ENCODE data around the gene GC.
"Not testable (repeated sequence)": the region's sequence is repeated elsewhere in the genome, so short reads cannot be mapped to it uniquely, and the experiment has no call there.

Gene GC

GRCh38 chr4:71783972-71784371 lies at the start of gene GC:
GC (minus strand) TSS chr4:71784079; CDS start chr4:71784018, 61 bp downstream.
- DNase-seq (ENCODE audit: low read depth in 2 of 2): no peak

- DNase-seq (ENCODE audit: low read depth in 2 of 2): no peak
These were observed 49.5 kb upstream of the GC start for GRCh38 chr4:71833232-71833900.

GRCh38 chr4:71832049-71832448 lies 48.2 kb upstream of the GC start:
- no peak for DNase-seq (ENCODE audit: low read depth in 2 of 2)

- no peak for DNase-seq (ENCODE audit: low read depth in 2 of 2)
These were observed 46.8 kb upstream of the GC start for GRCh38 chr4:71830497-71831190.

GRCh38 chr4:71828470-71828869 lies 44.6 kb upstream of the GC start:
- no peak for DNase-seq (ENCODE audit: low read depth in 2 of 2)

GRCh38 chr4:71827826-71828225 lies 43.9 kb upstream of the GC start:
- DNase-seq (ENCODE audit: low read depth in 2 of 2): no peak

- no peak for DNase-seq (ENCODE audit: low read depth in 2 of 2)
These were observed 32.9 kb upstream of the GC start for GRCh38 chr4:71816676-71817303.

- no peak for DNase-seq (ENCODE audit: low read depth in 2 of 2)
These were observed 30.6 kb upstream of the GC start for GRCh38 chr4:71814433-71814832.

- not testable (repeated sequence) for DNase-seq (ENCODE audit: low read depth in 2 of 2)
These were observed 25.9 kb upstream of the GC start for GRCh38 chr4:71809805-71810204.

GRCh38 chr4:71807469-71807868 lies 23.6 kb upstream of the GC start:
- no peak for DNase-seq (ENCODE audit: low read depth in 2 of 2)

- not testable (repeated sequence) for DNase-seq (ENCODE audit: low read depth in 2 of 2)
These were observed 21.4 kb upstream of the GC start for GRCh38 chr4:71805230-71805629.

GRCh38 chr4:71804017-71804697 lies 20.3 kb upstream of the GC start:
- not testable (repeated sequence) for DNase-seq (ENCODE audit: low read depth in 2 of 2)

- no peak for DNase-seq (ENCODE audit: low read depth in 2 of 2)
These were observed 2.1 kb upstream of the GC start for GRCh38 chr4:71785959-71786358.

- DNase-seq (ENCODE audit: low read depth in 2 of 2): no peak
These were observed 804 bp upstream of the GC start for GRCh38 chr4:71784569-71785197.

GRCh38 chr4:71777891-71778290 lies 6.0 kb downstream of the GC start:
- no peak for DNase-seq (ENCODE audit: low read depth in 2 of 2)

GRCh38 chr4:71775449-71775848 lies 8.4 kb downstream of the GC start:
- no peak for DNase-seq (ENCODE audit: low read depth in 2 of 2)

GRCh38 chr4:71774136-71774535 lies 9.7 kb downstream of the GC start:
- DNase-seq (ENCODE audit: low read depth in 2 of 2): no peak

- DNase-seq (ENCODE audit: low read depth in 2 of 2): no peak
These were observed 10.9 kb downstream of the GC start for GRCh38 chr4:71773004-71773403.

- no peak for DNase-seq (ENCODE audit: low read depth in 2 of 2)
These were observed 11.3 kb downstream of the GC start for GRCh38 chr4:71772592-71772991.

- no peak for DNase-seq (ENCODE audit: low read depth in 2 of 2)
These were observed 12.3 kb downstream of the GC start for GRCh38 chr4:71771613-71772012.

- no peak for DNase-seq (ENCODE audit: low read depth in 2 of 2)
These were observed 14.4 kb downstream of the GC start for GRCh38 chr4:71769434-71769833.

GRCh38 chr4:71768123-71768522 lies 15.8 kb downstream of the GC start:
- DNase-seq (ENCODE audit: low read depth in 2 of 2): no peak

All from activated CD8-positive, alpha-beta memory T cell treated with anti-CD3 and anti-CD28 coated beads for 4 hours (primary cell).